GM13976 (cell line): ENCODE results near the gene GPC5.

Experiments used
- DNase-seq: peaks from one replicate; pipeline ENCODE4 v3.0.0; 2012; ENCODE audit warnings: low spot score
- CTCF ChIP-seq: IDR thresholded peaks from 2 replicates; pipeline ENCODE4 v1.5.1; 2012; ENCODE audit warnings: borderline replicate concordance, mild to moderate bottlenecking; ENCODE audit not compliant: insufficient read depth; ENCODE audit errors: extremely low read depth, missing control alignments, control extremely low read depth
- in situ Hi-C: fragments of 300-500 bp; cut with MboI; formaldehyde crosslinking; loops from one replicate; pipeline ENCODE4 v1.12.0; 2022; ENCODE audit warnings: low sequenced_read_pairs, mixed read lengths, inconsistent platforms; ENCODE audit not compliant: unreplicated experiment

The GPC5 gene

GRCh38 chr13:91698308-91698707, 299.9 kb downstream of the GPC5 start:
- no peak for DNase-seq
- TF ChIP-seq CTCF = no peak
- in situ Hi-C loops = no loop called here

- no peak for DNase-seq
- in situ Hi-C loops = no loop called here
- TF ChIP-seq CTCF = no peak
Measured at GRCh38 chr13:91698767-91699166, 300.3 kb downstream of the GPC5 start.

- DNase-seq = no peak
- TF ChIP-seq CTCF = no peak
- in situ Hi-C loops = no loop called here
Measured at GRCh38 chr13:91699863-91700262, 301.4 kb downstream of the GPC5 start.

- DNase-seq = no peak
- in situ Hi-C loops = no loop called here
- no peak for TF ChIP-seq CTCF
Measured at GRCh38 chr13:91701975-91702374, 303.6 kb downstream of the GPC5 start.

GRCh38 chr13:91702411-91702810, 304.0 kb downstream of the GPC5 start:
- no peak for TF ChIP-seq CTCF
- in situ Hi-C loops = no loop called here
- no peak for DNase-seq

GRCh38 chr13:91704398-91704797, 306.0 kb downstream of the GPC5 start:
- TF ChIP-seq CTCF = no peak
- DNase-seq = no peak
- in situ Hi-C loops = no loop called here

- no peak for DNase-seq
- in situ Hi-C loops = no loop called here
- TF ChIP-seq CTCF = no peak
Measured at GRCh38 chr13:91708558-91708957, 310.1 kb downstream of the GPC5 start.
